H9 (cell line): ENCODE results near the gene SPTBN2. TPM values are rescaled to one million over a fixed set of nuclear protein-coding genes. Genes with fewer than 3 reads are reported as not detected.
A peak's percentile ranks its signal among the peaks of the same experiment; 100 is the strongest.

Source experiments
- DNase-seq: peaks from one replicate; pipeline ENCODE4 v3.0.0-alpha.2; 2017
- H2AFZ ChIP-seq: one replicate; pipeline ENCODE4 v1.6.1; 2013; ENCODE audit warnings: mild to moderate bottlenecking, low read length, control low read depth, moderate library complexity
- H2AK5ac ChIP-seq: 2 replicates; pipeline ENCODE4 v1.6.1; 2013; ENCODE audit warnings: low read length, control low read depth, mixed read lengths; ENCODE audit not compliant: insufficient read length
- H2BK120ac ChIP-seq: one replicate; pipeline ENCODE4 v1.6.1; 2013; ENCODE audit warnings: low read depth, mild to moderate bottlenecking, low read length, control low read depth, inconsistent platforms; ENCODE audit not compliant: poor library complexity, severe bottlenecking
- H2BK12ac ChIP-seq: 2 replicates; pipeline ENCODE4 v1.6.1; 2013; ENCODE audit warnings: low read length, control low read depth, mixed read lengths, low read depth; ENCODE audit not compliant: insufficient read length
- H2BK15ac ChIP-seq: 2 replicates; pipeline ENCODE4 v1.6.1; 2013; ENCODE audit warnings: low read depth, low read length, control low read depth
- H2BK20ac ChIP-seq: one replicate; pipeline ENCODE4 v1.6.1; 2013; ENCODE audit warnings: low read depth, mild to moderate bottlenecking, low read length, control low read depth, inconsistent platforms; ENCODE audit not compliant: poor library complexity, severe bottlenecking
- H2BK5ac ChIP-seq: 2 replicates; pipeline ENCODE4 v1.6.1; 2013; ENCODE audit warnings: low read length, control low read depth, mixed read lengths; ENCODE audit not compliant: insufficient read length
- H3K14ac ChIP-seq: 2 replicates; pipeline ENCODE4 v1.6.1; 2013; ENCODE audit warnings: low read length, control low read depth; ENCODE audit not compliant: insufficient read depth
- H3K18ac ChIP-seq: 2 replicates; pipeline ENCODE4 v1.6.1; 2013; ENCODE audit warnings: low read depth, mild to moderate bottlenecking, mixed read lengths, low read length, control low read depth; ENCODE audit not compliant: insufficient read length
- H3K23ac ChIP-seq: 2 replicates; pipeline ENCODE4 v1.6.1; 2013; ENCODE audit warnings: low read length, control low read depth, mixed read lengths, low read depth; ENCODE audit not compliant: insufficient read length
- H3K23me2 ChIP-seq: 2 replicates; pipeline ENCODE4 v1.6.1; 2013; ENCODE audit warnings: low read depth, mild to moderate bottlenecking, mixed read lengths, low read length, control low read depth; ENCODE audit not compliant: insufficient read length, poor library complexity, severe bottlenecking
- H3K27ac ChIP-seq: 2 replicates; pipeline ENCODE4 v1.5.1; 2013; ENCODE audit warnings: low read length, control low read depth, mixed read lengths, low read depth; ENCODE audit not compliant: insufficient read length
- H3K27me3 ChIP-seq: 2 replicates; pipeline ENCODE4 v1.6.1; 2013; ENCODE audit warnings: low read length, control low read depth, inconsistent platforms; ENCODE audit not compliant: insufficient read depth
- H3K4ac ChIP-seq: 2 replicates; pipeline ENCODE4 v1.6.1; 2013; ENCODE audit warnings: low read depth, mild to moderate bottlenecking, control low read depth, inconsistent platforms, low read length, moderate library complexity
- H3K4me1 ChIP-seq: 2 replicates; pipeline ENCODE4 v1.6.1; 2013; ENCODE audit warnings: low read length, control low read depth, inconsistent platforms; ENCODE audit not compliant: insufficient read depth
- H3K4me2 ChIP-seq: 2 replicates; pipeline ENCODE4 v1.6.1; 2013; ENCODE audit warnings: low read length, control low read depth, mixed read lengths; ENCODE audit not compliant: insufficient read length, insufficient read depth
- H3K56ac ChIP-seq: 2 replicates; pipeline ENCODE4 v1.6.1; 2013; ENCODE audit warnings: low read depth, mild to moderate bottlenecking, mixed read lengths, low read length, control low read depth; ENCODE audit not compliant: insufficient read length
- H3K79me1 ChIP-seq: 2 replicates; pipeline ENCODE4 v1.6.1; 2013; ENCODE audit warnings: low read depth, mild to moderate bottlenecking, moderate library complexity, low read length, control low read depth, inconsistent platforms; ENCODE audit not compliant: insufficient read depth, poor library complexity, severe bottlenecking
- H3K79me2 ChIP-seq: 2 replicates; pipeline ENCODE4 v1.6.1; 2013; ENCODE audit warnings: low read length, control low read depth, inconsistent platforms; ENCODE audit not compliant: insufficient read depth
- H3K9ac ChIP-seq: 2 replicates; pipeline ENCODE4 v1.6.1; 2013; ENCODE audit warnings: low read length, control low read depth, mixed read lengths; ENCODE audit not compliant: insufficient read length; ENCODE audit errors: extremely low read depth
- H3K9me3 ChIP-seq: one replicate; pipeline ENCODE4 v1.6.1; 2013; ENCODE audit warnings: low read depth, low read length, inconsistent platforms; ENCODE audit not compliant: control insufficient read depth
- H3T11ph ChIP-seq: one replicate; pipeline ENCODE4 v1.6.1; 2013; ENCODE audit warnings: mild to moderate bottlenecking, low read length, control low read depth, inconsistent platforms
- H4K20me1 ChIP-seq: one replicate; pipeline ENCODE4 v1.6.1; 2013; ENCODE audit not compliant: control insufficient read depth, insufficient read length, insufficient read depth
- H4K5ac ChIP-seq: 2 replicates; pipeline ENCODE4 v1.6.1; 2013; ENCODE audit warnings: low read depth, mild to moderate bottlenecking, mixed read lengths, low read length, control low read depth; ENCODE audit not compliant: insufficient read length
- H4K8ac ChIP-seq: replicated peaks from 2 replicates; pipeline ENCODE4 v1.6.1; 2013; ENCODE audit warnings: low read length, control low read depth, mixed read lengths, low read depth; ENCODE audit not compliant: insufficient read length
- H4K91ac ChIP-seq: 2 replicates; pipeline ENCODE4 v1.6.1; 2013; ENCODE audit warnings: low read depth, mild to moderate bottlenecking, moderate library complexity, mixed read lengths, low read length, control low read depth; ENCODE audit not compliant: insufficient read length
- H3K27ac Mint-ChIP-seq, 3 experiments: 2 replicates in 2 of 3; 3 replicates in 1 of 3; pipeline ENCODE4 v1.8.0; 2020 to 2021; ENCODE audit warnings: mixed read lengths in 3 of 3, mild to moderate bottlenecking in 1 of 3, moderate library complexity in 1 of 3
- H3K27me3 Mint-ChIP-seq: 2 replicates; pipeline ENCODE4 v1.8.0; 2021; ENCODE audit warnings: low read depth, mild to moderate bottlenecking, moderate library complexity, mixed read lengths
- H3K36me3 Mint-ChIP-seq, 3 experiments: 2 replicates in 2 of 3; 3 replicates in 1 of 3; pipeline ENCODE4 v1.8.0; 2020 to 2021; ENCODE audit warnings: low read depth in 3 of 3, mixed read lengths in 3 of 3; ENCODE audit not compliant: insufficient read depth in 1 of 3
- H3K4me1 Mint-ChIP-seq, 2 experiments: 2 replicates each; pipeline ENCODE4 v1.8.0; 2020; ENCODE audit warnings: mixed read lengths in 2 of 2
- H3K4me3 Mint-ChIP-seq, 2 experiments: 2 replicates in 1 of 2; 3 replicates in 1 of 2; pipeline ENCODE4 v1.8.0; 2020 to 2021; ENCODE audit warnings: mild to moderate bottlenecking in 2 of 2, mixed read lengths in 2 of 2, moderate library complexity in 1 of 2
- H3K9me3 Mint-ChIP-seq, 2 experiments: 2 replicates in 1 of 2; 3 replicates in 1 of 2; pipeline ENCODE4 v1.8.0; 2020; ENCODE audit warnings: mild to moderate bottlenecking in 2 of 2, mixed read lengths in 2 of 2, moderate library complexity in 1 of 2
- CTCF ChIP-seq: fragments of 200-600 bp; sonication (generic); conservative IDR thresholded peaks from 3 replicates; pipeline ENCODE4 v1.8.0; 2021; ENCODE audit warnings: antibody characterized with exemption, mild to moderate bottlenecking
- WGBS: extraction: QIAGEN DNeasy Blood & Tissue Kit; methylation state at CpG from one replicate; pipeline ENCODE4 v1.1.7; 2013; ENCODE audit warnings: missing lambda C conversion rate, low lambda C conversion rate, mixed read lengths; ENCODE audit not compliant: insufficient read length; ENCODE audit errors: extremely low coverage; 5-methylcytosine and 5-hydroxymethylcytosine counted together
- total RNA-seq: library from RNA; stranded (reverse); gene quantifications from 2 replicates; pipeline ENCODE4 v1.2.1, GENCODE V29; 2021

The SPTBN2 gene
- total RNA-seq, 1 experiment from 2014 or later = 80.4 TPM

- Histone ChIP-seq H3T11ph (no peak overlapping the region), H3K23ac (no peak overlapping the region), H2BK15ac (no peak overlapping the region), H3K4ac (no peak overlapping the region), H3K27ac (no peak overlapping the region), H4K20me1 (no peaks in the 10 kb centered on the region), H4K8ac (no peak overlapping the region), H3K56ac (no peak overlapping the region), H3K27me3 (no peaks in the 10 kb centered on the region), H2AK5ac (no peak overlapping the region), H3K23me2 (no peaks in the 10 kb centered on the region), H2BK20ac (no peak overlapping the region), H3K18ac (no peak overlapping the region), H3K79me1 (no peaks in the 10 kb centered on the region), H2AFZ (no peak overlapping the region), H4K5ac (no peak overlapping the region), H3K4me1 (no peaks in the 10 kb centered on the region), H3K9ac (no peak overlapping the region), H3K4me2 (no peak overlapping the region), H2BK12ac (no peak overlapping the region), H3K14ac (no peak overlapping the region), H2BK5ac (no peak overlapping the region), H3K79me2 (no peaks in the 10 kb centered on the region), H3K9me3 (no peaks in the 10 kb centered on the region), H4K91ac (no peak overlapping the region), H2BK120ac (no peak overlapping the region)
- H3K4me1 Mint-ChIP-seq = peaks cover 2 to 3% of the 10 kb centered on the region in 2 experiments; a peak in 1 of 4 replicates
- WGBS = no CpG with 5 or more reads among the region's 32 CpGs
- no peak for DNase-seq
- H3K9me3 Mint-ChIP-seq = no peaks in the 10 kb centered on the region
- no peak for TF ChIP-seq CTCF
- no peak overlapping the region for H3K4me3 Mint-ChIP-seq
- peak overlapping the region in 2 of 3 experiments; percentile 21 to 91; a peak in 4 of 7 replicates for H3K27ac Mint-ChIP-seq
- no peaks in the 10 kb centered on the region for H3K27me3 Mint-ChIP-seq
- peaks cover 20 to 91% (median 86%) of the 10 kb centered on the region in 3 experiments for H3K36me3 Mint-ChIP-seq
Observed at GRCh38 chr11:66689661-66690590, 39.1 kb downstream of the SPTBN2 start.
